ENCODE measurements around the gene SEC23IP. TPM values are rescaled to one million over a fixed set of nuclear protein-coding genes. Genes with fewer than 3 reads are reported as not detected.

The SEC23IP gene
- total and polyA plus RNA-seq, 2 donors (not counting 1 experiment from before 2014, with no cell fraction given), result 10.5 to 69.7 TPM

GRCh38 chr10:119970963-119971362 lies 78.4 kb downstream of the SEC23IP start:
- H3K79me2 ChIP-seq (ENCODE audit: control insufficient read depth, insufficient read depth, low read length), result no peaks in the 10 kb centered on the region
- POLR2A ChIA-PET, result no interaction called here
- H3K27me3 ChIP-seq (replicated peaks in 1 of 4; ENCODE audit: control extremely low read depth in 1 of 4, control insufficient read depth in 3 of 4, insufficient read depth in 4 of 4, low read length in 3 of 4), result peaks cover 0 to under 1% (median 0%) of the 10 kb centered on the region in 4 experiments
- Mint-ChIP-seq H3K27me3 (peaks cover 29% of the 10 kb centered on the region), H3K4me1 (no peaks in the 10 kb centered on the region), H3K9me3 (ENCODE audit: insufficient read depth) (peaks cover 14% of the 10 kb centered on the region), H3K27ac (no peak overlapping the region), H3K4me3 (no peak overlapping the region)
- CTCF ChIA-PET, result no interaction called here
- WGBS (ENCODE audit: insufficient coverage), result no CpG with 5 or more reads among the region's 1 CpG
- ATAC-seq (ENCODE audit: low read depth) (no peak), DNase-seq (no peak)
- no peak overlapping the region for H3K4me2 ChIP-seq (replicated peaks; ENCODE audit: low read depth, low read length, poor library complexity, severe bottlenecking)
- H4K20me1 ChIP-seq (ENCODE audit: control insufficient read depth, insufficient read depth, low read length, poor library complexity, severe bottlenecking), result no peaks in the 10 kb centered on the region
- peaks cover 0 to 17% (median 8%) of the 10 kb centered on the region in 3 donors for H3K9me3 ChIP-seq (ENCODE audit: control extremely low read depth in 1 of 3, control insufficient read depth in 2 of 3, insufficient read depth in 1 of 3, low read length in 2 of 3)
- H2AFZ ChIP-seq (ENCODE audit: insufficient read depth, low read depth, low read length, poor library complexity, severe bottlenecking), result no peak overlapping the region
- intact Hi-C loops (cut with micrococcal nuclease), result no loop called here
- H3K4me1 ChIP-seq (ENCODE audit: control insufficient read depth in 2 of 2, insufficient read depth in 2 of 2, low read length in 2 of 2), result no peaks in the 10 kb centered on the region
- no peak overlapping the region for H3K9ac ChIP-seq (ENCODE audit: low read length)
- H3K27ac ChIP-seq (ENCODE audit: low read length in 2 of 2), result no peak overlapping the region
- no peaks in the 10 kb centered on the region for H3K36me3 ChIP-seq (replicated peaks in 1 of 2; ENCODE audit: control extremely low read depth in 1 of 2, control insufficient read depth in 1 of 2, extremely low read depth in 1 of 2, insufficient read depth in 2 of 2, low read length in 1 of 2)
- no peak for TF ChIP-seq CTCF (IDR thresholded peaks at IDR 0.05)
- TF ChIP-seq EZH2 (IDR thresholded peaks at IDR 0.05; ENCODE audit: borderline replicate concordance, insufficient read depth, low read depth, low read length, poor library complexity, severe bottlenecking), result no peak
- H3K4me3 ChIP-seq (ENCODE audit: control extremely low read depth in 1 of 5, extremely low read depth in 1 of 5, insufficient read depth in 1 of 5, low read depth in 2 of 5, low read length in 4 of 5), result no peak overlapping the region

GRCh38 chr10:119973281-119973680 lies 80.8 kb downstream of the SEC23IP start:
- H3K4me1 ChIP-seq (ENCODE audit: control insufficient read depth in 2 of 2, insufficient read depth in 2 of 2, low read length in 2 of 2), result no peaks in the 10 kb centered on the region
- H3K4me3 ChIP-seq (ENCODE audit: control extremely low read depth in 1 of 5, extremely low read depth in 1 of 5, insufficient read depth in 1 of 5, low read depth in 2 of 5, low read length in 4 of 5), result no peak overlapping the region
- H2AFZ ChIP-seq (ENCODE audit: insufficient read depth, low read depth, low read length, poor library complexity, severe bottlenecking), result no peak overlapping the region
- no peak for DNase-seq
- ATAC-seq (ENCODE audit: low read depth), result no peak
- H4K20me1 ChIP-seq (ENCODE audit: control insufficient read depth, insufficient read depth, low read length, poor library complexity, severe bottlenecking), result no peaks in the 10 kb centered on the region
- H3K4me2 ChIP-seq (replicated peaks; ENCODE audit: low read depth, low read length, poor library complexity, severe bottlenecking), result no peak overlapping the region
- no peak overlapping the region for H3K27ac Mint-ChIP-seq
- H3K27ac ChIP-seq (ENCODE audit: low read length in 2 of 2), result no peak overlapping the region
- peaks cover 0 to 17% (median 0%) of the 10 kb centered on the region in 3 donors for H3K9me3 ChIP-seq (ENCODE audit: control extremely low read depth in 1 of 3, control insufficient read depth in 2 of 3, insufficient read depth in 1 of 3, low read length in 2 of 3)
- intact Hi-C loops (cut with micrococcal nuclease), result no loop called here
- no peaks in the 10 kb centered on the region for H3K36me3 ChIP-seq (replicated peaks in 1 of 2; ENCODE audit: control extremely low read depth in 1 of 2, control insufficient read depth in 1 of 2, extremely low read depth in 1 of 2, insufficient read depth in 2 of 2, low read length in 1 of 2)
- peaks cover 0 to 5% (median 0%) of the 10 kb centered on the region in 4 experiments for H3K27me3 ChIP-seq (replicated peaks in 1 of 4; ENCODE audit: control extremely low read depth in 1 of 4, control insufficient read depth in 3 of 4, insufficient read depth in 4 of 4, low read length in 3 of 4)
- no peak overlapping the region for H3K9ac ChIP-seq (ENCODE audit: low read length)
- no peak overlapping the region for H3K4me3 Mint-ChIP-seq
- no CpG with 5 or more reads among the region's 5 CpGs for WGBS (ENCODE audit: insufficient coverage)
- no peaks in the 10 kb centered on the region for H3K79me2 ChIP-seq (ENCODE audit: control insufficient read depth, insufficient read depth, low read length)
- POLR2A ChIA-PET, result no interaction called here
- TF ChIP-seq EZH2 (IDR thresholded peaks at IDR 0.05; ENCODE audit: borderline replicate concordance, insufficient read depth, low read depth, low read length, poor library complexity, severe bottlenecking) (no peak), CTCF (IDR thresholded peaks at IDR 0.05) (no peak)
- H3K27me3 Mint-ChIP-seq, result peaks cover 41% of the 10 kb centered on the region
- CTCF ChIA-PET, result no interaction called here
- H3K9me3 Mint-ChIP-seq (ENCODE audit: insufficient read depth), result no peaks in the 10 kb centered on the region
- no peaks in the 10 kb centered on the region for H3K4me1 Mint-ChIP-seq

Data from B cell (primary cell).